Endothelial cell of umbilical vein (primary cell): Measurements from ENCODE around the gene COL17A1.

Experiments
- CTCF ChIP-seq, 2 donors: IDR thresholded peaks; 1 replicate in 1 of 2; 2 replicates in 1 of 2; pipeline ENCODE4 v1.5.1; 2011; ENCODE audit warnings: low read length in 2 of 2, mild to moderate bottlenecking in 2 of 2, moderate library complexity in 2 of 2, control low read depth in 1 of 2, inconsistent platforms in 1 of 2, low read depth in 1 of 2; ENCODE audit not compliant: insufficient read depth in 1 of 2; ENCODE audit errors: extremely low read depth in 1 of 2
- EZH2 ChIP-seq: IDR thresholded peaks from 2 replicates; pipeline ENCODE4 v1.6.1; 2012; ENCODE audit warnings: borderline replicate concordance, low read depth, mild to moderate bottlenecking, moderate library complexity, low read length, inconsistent platforms; ENCODE audit not compliant: severe bottlenecking
- JUN ChIP-seq: IDR thresholded peaks from 2 replicates; pipeline ENCODE4 v1.6.1; 2011; ENCODE audit warnings: borderline replicate concordance, low read depth; ENCODE audit not compliant: insufficient read length, insufficient read depth
- MAX ChIP-seq: IDR thresholded peaks from 2 replicates; pipeline ENCODE4 v1.6.1; 2011; ENCODE audit not compliant: insufficient read depth, insufficient read length
- POLR2A ChIP-seq: IDR thresholded peaks from 2 replicates; pipeline ENCODE4 v1.6.1; 2012; ENCODE audit warnings: low read depth, mild to moderate bottlenecking, control low read depth, low read length
- POLR2AphosphoS5 ChIP-seq: IDR thresholded peaks from 2 replicates; pipeline ENCODE4 v1.6.1; 2012; ENCODE audit warnings: low read depth, mild to moderate bottlenecking, control low read depth, low read length, moderate library complexity; ENCODE audit not compliant: insufficient read depth

- TF ChIP-seq CTCF (IDR thresholded peaks at IDR 0.05; ENCODE audit: extremely low read depth in 1 of 2, insufficient read depth in 1 of 2, low read depth in 1 of 2, low read length in 2 of 2) (no peak), POLR2AphosphoS5 (peak; percentile 18), POLR2A (no peak), EZH2 (no peak), JUN (peak; percentile 10), MAX (no peak)
Observed at GRCh38 chr10:104054430-104054829, 31.2 kb downstream of the COL17A1 start.
